NB4 (cell line): ENCODE measurements around the gene EDARADD.

ENCODE experiments used
- DNase-seq: peaks from one replicate; pipeline ENCODE4 v3.0.0; 2010; ENCODE audit warnings: low read depth
- H3K4me3 ChIP-seq: one replicate; pipeline ENCODE4 v1.5.1; 2011; ENCODE audit warnings: mild to moderate bottlenecking, low read depth, low read length, moderate library complexity
- CTCF ChIP-seq: IDR thresholded peaks from one replicate; pipeline ENCODE4 v1.5.1; 2012; ENCODE audit warnings: low read depth, low read length
- MAX ChIP-seq: IDR thresholded peaks from 2 replicates; pipeline ENCODE4 v1.6.1; 2011; ENCODE audit warnings: low read depth, low read length
- MYC ChIP-seq: IDR thresholded peaks from 2 replicates; pipeline ENCODE4 v1.6.1; 2011; ENCODE audit warnings: low read depth, low read length
- POLR2A ChIP-seq: IDR thresholded peaks from 2 replicates; pipeline ENCODE4 v1.6.1; 2011; ENCODE audit warnings: mild to moderate bottlenecking; ENCODE audit not compliant: insufficient read length; ENCODE audit errors: extremely low read depth

Gene EDARADD

GRCh38 chr1:236530959-236531358, 136.9 kb downstream of the EDARADD start:
- no peak for DNase-seq
- H3K4me3 ChIP-seq = no peak overlapping the region
- no peak for TF ChIP-seq MYC
- TF ChIP-seq POLR2A = no peak
- no peak for TF ChIP-seq CTCF
- TF ChIP-seq MAX = no peak

GRCh38 chr1:236532850-236533249, 138.8 kb downstream of the EDARADD start:
- no peak overlapping the region for H3K4me3 ChIP-seq
- TF ChIP-seq POLR2A (no peak), CTCF (no peak), MAX (no peak), MYC (no peak)
- no peak for DNase-seq

GRCh38 chr1:236534151-236534651, 140.1 kb downstream of the EDARADD start:
- TF ChIP-seq POLR2A = no peak
- TF ChIP-seq CTCF = no peak
- no peak for TF ChIP-seq MYC
- TF ChIP-seq MAX = no peak
- peak; percentile 21 for DNase-seq
- no peak overlapping the region for H3K4me3 ChIP-seq
